Vagina (tissue), 2 donors: ENCODE results near the gene SLCO2B1. TPM values are rescaled to one million over a fixed set of nuclear protein-coding genes. Genes with fewer than 3 reads are reported as not detected.
A peak's percentile ranks its signal among the peaks of the same experiment; 100 is the strongest.

Experiments used
- DNase-seq, 2 donors: peaks; one replicate each; pipeline ENCODE4 v3.0.0-alpha.2; 2017; ENCODE audit errors: extremely low spot score in 2 of 2
- H3K27ac ChIP-seq: fragments of 200-600 bp; sonication (generic); one replicate; pipeline ENCODE4 v1.5.1; 2019
- H3K27me3 ChIP-seq: fragments of 200-600 bp; sonication (generic); one replicate; pipeline ENCODE4 v1.5.1; 2019
- H3K36me3 ChIP-seq, 2 donors: fragments of 200-600 bp; sonication (generic); one replicate each; pipeline ENCODE4 v1.5.1; 2017 to 2019
- H3K4me1 ChIP-seq: fragments of 200-600 bp; sonication (generic); one replicate; pipeline ENCODE4 v1.5.1; 2019
- H3K4me3 ChIP-seq, 2 donors: fragments of 200-600 bp; sonication (generic); 1 replicate in 1 of 2; 2 replicates in 1 of 2; pipeline ENCODE4 v1.5.1; 2016 to 2019
- H3K9me3 ChIP-seq: fragments of 200-600 bp; sonication (generic); one replicate; pipeline ENCODE4 v1.5.1; 2019
- POLR2A ChIP-seq, 2 donors: fragments of 450-650 bp; IDR thresholded peaks; one replicate each; pipeline ENCODE4 v1.6.1; 2017; ENCODE audit warnings: antibody characterized with exemption in 2 of 2, mild to moderate bottlenecking in 2 of 2, moderate library complexity in 2 of 2
- POLR2AphosphoS5 ChIP-seq, 2 donors: sonication (generic); formaldehyde crosslinking; IDR thresholded peaks; one replicate each; pipeline ENCODE4 v1.9.0; 2017; ENCODE audit warnings: antibody characterized with exemption in 2 of 2, mild to moderate bottlenecking in 2 of 2, low read depth in 1 of 2; ENCODE audit not compliant: insufficient read depth in 1 of 2
- intact Hi-C: fragments of 100-400 bp; cut with DNase I; formaldehyde crosslinking; loops from one replicate; pipeline ENCODE4 v1.15.1; 2023
- total RNA-seq: library from RNA; depleted of rRNA; stranded (reverse); fragments of >200 nt; gene quantifications from one replicate; pipeline ENCODE4 v1.2.3, GENCODE V29; 2016
- TF ChIP-seq, protein P1 (sequence below), 3 experiments: fragments of 450-650 bp in 2 of 3; fragments of 200-600 bp in 1 of 3; sonication (generic) in 1 of 3; IDR thresholded peaks; one replicate each; pipeline ENCODE4 v1.5.1; 2017 to 2019; ENCODE audit warnings: antibody characterized with exemption in 3 of 3, mild to moderate bottlenecking in 2 of 3, moderate library complexity in 2 of 3

SLCO2B1 gene
- total RNA-seq, 1 donor from 2014 or later, result 55.5 TPM

DNA sequence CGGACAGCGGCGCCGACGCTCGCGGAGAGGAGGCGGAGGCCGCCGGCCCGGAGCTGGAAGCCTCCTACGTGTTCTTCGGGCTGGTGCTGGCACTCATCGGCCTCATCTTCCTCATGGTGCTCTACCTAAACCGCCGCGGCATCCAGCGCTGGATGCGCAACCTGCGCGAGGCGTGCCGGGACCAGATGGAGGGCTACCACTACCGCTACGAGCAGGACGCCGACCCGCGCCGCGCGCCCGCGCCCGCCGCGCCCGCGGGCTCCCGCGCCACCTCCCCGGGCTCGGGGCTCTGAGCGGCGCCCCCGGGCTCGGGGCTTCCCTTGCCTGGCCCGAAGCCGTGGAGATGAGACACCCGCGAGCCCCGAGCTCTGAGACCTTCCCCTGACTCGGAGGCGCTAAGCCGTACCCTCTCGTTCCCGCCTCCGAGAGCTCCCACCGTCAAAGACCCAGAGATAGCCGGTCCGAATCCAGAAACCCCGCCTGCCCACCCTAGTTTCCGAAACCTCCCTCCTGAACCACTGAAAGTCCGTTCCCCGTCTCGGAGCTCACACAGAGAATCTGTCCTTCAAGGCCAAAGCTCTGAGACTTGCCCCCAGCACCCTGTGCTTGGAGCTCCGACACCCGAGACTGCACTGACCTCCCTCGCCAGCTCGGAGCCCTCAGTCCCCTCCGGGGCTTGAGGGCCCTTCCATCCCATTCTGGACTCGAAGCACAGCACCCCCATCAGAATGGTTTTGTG lies 91.2 kb downstream of the SLCO2B1 start:
- Histone ChIP-seq H3K36me3 (no peaks in the 10 kb centered on the region), H3K4me3 (peak overlapping the region; percentile 29 to 71), H3K27me3 (peaks cover 7% of the 10 kb centered on the region), H3K27ac (no peak overlapping the region), H3K4me1 (peaks cover 10% of the 10 kb centered on the region), H3K9me3 (no peaks in the 10 kb centered on the region)
- intact Hi-C loops, result loop anchor here (10.0 kb wide), 2 partner anchors 217 to 297 kb away; partner anchors contain the start of genes SPCS2 and XRRA1
- no peak for DNase-seq
- TF ChIP-seq POLR2A (IDR thresholded peaks at IDR 0.05) (no peak), POLR2AphosphoS5 (IDR thresholded peaks at IDR 0.05; ENCODE audit: insufficient read depth in 1 of 2, low read depth in 1 of 2) (no peak)
- TF ChIP-seq, protein P1, sequence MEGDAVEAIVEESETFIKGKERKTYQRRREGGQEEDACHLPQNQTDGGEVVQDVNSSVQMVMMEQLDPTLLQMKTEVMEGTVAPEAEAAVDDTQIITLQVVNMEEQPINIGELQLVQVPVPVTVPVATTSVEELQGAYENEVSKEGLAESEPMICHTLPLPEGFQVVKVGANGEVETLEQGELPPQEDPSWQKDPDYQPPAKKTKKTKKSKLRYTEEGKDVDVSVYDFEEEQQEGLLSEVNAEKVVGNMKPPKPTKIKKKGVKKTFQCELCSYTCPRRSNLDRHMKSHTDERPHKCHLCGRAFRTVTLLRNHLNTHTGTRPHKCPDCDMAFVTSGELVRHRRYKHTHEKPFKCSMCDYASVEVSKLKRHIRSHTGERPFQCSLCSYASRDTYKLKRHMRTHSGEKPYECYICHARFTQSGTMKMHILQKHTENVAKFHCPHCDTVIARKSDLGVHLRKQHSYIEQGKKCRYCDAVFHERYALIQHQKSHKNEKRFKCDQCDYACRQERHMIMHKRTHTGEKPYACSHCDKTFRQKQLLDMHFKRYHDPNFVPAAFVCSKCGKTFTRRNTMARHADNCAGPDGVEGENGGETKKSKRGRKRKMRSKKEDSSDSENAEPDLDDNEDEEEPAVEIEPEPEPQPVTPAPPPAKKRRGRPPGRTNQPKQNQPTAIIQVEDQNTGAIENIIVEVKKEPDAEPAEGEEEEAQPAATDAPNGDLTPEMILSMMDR (IDR thresholded peaks at IDR 0.05), result no peak

DNA sequence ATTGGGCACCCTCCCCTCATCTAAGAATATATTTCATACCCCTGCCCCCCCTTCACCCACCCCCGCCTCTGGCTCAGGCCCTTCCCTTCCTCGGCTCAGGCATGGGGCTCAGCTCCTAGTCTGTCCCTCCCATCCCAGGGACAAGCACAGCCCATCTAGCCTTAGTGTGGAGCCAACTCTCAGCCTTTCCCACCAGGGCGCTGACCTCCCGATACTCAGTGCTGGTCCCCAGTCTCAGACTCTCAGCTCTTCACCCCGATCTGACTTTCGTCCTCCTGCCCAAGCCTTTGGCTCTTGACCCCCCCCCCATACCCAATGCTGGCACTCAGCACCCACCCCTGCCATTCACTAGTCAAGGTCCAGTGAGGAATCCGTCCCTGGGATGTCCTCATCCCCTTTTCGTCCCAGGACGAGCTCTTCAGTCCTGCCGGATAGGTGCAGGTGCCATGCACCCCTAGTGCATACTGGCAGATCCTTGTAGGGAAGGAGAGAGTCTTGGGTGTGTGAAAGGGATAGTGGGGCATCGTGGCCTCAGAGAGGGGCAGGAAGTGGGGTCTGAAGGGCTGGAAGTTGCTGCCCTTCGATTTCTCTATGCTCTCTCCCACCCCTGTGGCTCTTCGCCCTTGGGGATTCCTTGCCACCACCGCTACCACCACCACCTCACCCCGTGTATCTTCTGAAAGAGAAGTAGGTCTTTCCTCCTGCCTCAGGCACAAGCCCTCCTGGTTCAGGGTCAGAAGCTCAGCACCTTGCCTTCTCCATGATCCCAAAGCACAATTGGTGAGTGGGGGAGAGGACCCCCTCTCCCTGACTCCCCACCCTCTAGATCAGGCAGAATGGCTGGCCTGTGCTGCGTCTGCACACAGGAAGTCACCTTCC lies 92.1 kb downstream of the SLCO2B1 start:
- DNase-seq, result no peak
- no peak overlapping the region for H3K27ac ChIP-seq
- no peak for TF ChIP-seq POLR2A (IDR thresholded peaks at IDR 0.05)
- TF ChIP-seq, protein P1 (IDR thresholded peaks at IDR 0.05), result no peak
- TF ChIP-seq POLR2AphosphoS5 (IDR thresholded peaks at IDR 0.05; ENCODE audit: insufficient read depth in 1 of 2, low read depth in 1 of 2), result no peak
- H3K4me1 ChIP-seq, result peaks cover 10% of the 10 kb centered on the region
- H3K27me3 ChIP-seq, result peaks cover 7% of the 10 kb centered on the region
- H3K9me3 ChIP-seq, result no peaks in the 10 kb centered on the region
- H3K4me3 ChIP-seq, result no peak overlapping the region
- intact Hi-C loops, result loop anchor here (10.0 kb wide), 2 partner anchors 218 to 298 kb away; partner anchors contain the start of genes SPCS2 and XRRA1
- no peaks in the 10 kb centered on the region for H3K36me3 ChIP-seq

DNA sequence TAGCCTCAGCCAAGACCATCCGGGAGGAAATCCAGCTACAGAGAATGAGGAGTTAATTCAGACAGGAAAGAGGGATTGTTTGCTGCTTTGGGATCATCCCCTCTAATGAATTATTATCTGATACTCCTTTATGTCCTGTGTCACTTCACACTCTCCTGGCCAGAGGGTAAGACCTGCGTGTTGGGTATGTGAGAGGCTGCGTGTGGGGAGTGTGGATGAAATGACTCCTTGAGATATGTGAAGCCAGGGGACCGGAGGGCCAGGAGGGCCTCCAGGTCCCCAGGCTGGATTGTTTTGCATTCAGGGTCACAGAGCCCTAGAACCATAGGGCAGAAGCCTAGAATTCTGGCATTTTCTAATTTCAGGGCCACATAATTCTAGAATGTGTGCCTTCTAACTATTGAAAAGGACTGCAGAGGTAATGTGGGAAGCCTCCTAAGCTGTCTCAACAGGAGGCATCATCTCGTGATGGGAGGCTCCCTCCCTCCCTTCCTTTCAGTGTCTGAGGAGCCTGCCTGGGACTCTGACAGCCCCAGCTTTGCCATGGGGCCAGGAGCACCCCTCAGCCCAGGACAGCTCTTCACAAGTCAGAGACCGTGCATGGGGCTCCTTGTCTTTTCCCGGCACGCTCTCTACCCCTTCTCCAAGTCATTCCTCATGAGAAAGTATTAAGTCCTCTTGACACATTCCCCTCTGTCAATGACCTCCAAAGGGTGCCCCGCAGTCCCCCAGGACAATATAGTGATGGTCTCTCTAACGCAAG lies 93.3 kb downstream of the SLCO2B1 start:
- Histone ChIP-seq H3K27ac (no peak overlapping the region), H3K4me3 (no peak overlapping the region), H3K36me3 (no peaks in the 10 kb centered on the region), H3K4me1 (peaks cover 10% of the 10 kb centered on the region), H3K27me3 (peaks cover 7% of the 10 kb centered on the region), H3K9me3 (no peaks in the 10 kb centered on the region)
- TF ChIP-seq, protein P1 (IDR thresholded peaks at IDR 0.05), result no peak
- TF ChIP-seq POLR2AphosphoS5 (IDR thresholded peaks at IDR 0.05; ENCODE audit: insufficient read depth in 1 of 2, low read depth in 1 of 2) (no peak), POLR2A (IDR thresholded peaks at IDR 0.05) (no peak)
- intact Hi-C loops, result loop anchor here (2.0 to 10.0 kb wide), 3 partner anchors 99 to 299 kb away; partner anchors contain the start of genes SPCS2 and XRRA1
- DNase-seq, result no peak

DNA sequence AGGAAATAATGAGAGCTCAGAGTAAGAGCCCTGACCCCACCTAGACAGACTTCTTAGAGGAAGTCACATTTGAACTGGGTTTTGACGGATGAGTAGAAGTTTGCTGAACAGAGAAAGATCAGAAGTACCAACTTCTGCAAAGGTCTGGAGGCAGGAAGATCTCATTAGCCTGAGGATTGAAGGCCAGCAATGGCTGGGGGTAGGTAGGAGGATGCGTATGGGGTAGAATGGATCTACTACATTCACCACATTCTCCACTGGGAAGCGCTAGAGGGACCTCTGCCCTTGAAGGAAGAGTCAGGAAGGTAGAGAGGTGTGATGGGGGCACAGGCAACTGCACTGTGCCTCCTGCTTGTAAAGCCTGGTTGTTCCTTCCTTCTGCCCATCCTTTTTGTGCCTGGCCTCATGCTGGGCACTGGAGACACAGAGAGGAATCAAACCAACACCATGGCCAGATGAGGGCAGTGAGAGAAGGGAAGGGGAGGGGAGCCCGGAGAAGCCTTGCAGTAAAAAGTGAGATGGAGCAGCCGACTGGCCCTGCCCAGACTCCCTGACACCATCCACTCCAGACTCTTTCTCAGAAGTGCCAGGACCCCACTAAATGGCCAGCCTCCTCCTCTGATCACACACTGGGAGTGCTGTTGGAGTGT lies 94.6 kb downstream of the SLCO2B1 start:
- Histone ChIP-seq H3K4me1 (peaks cover 8% of the 10 kb centered on the region), H3K4me3 (no peak overlapping the region), H3K9me3 (no peaks in the 10 kb centered on the region), H3K27ac (no peak overlapping the region), H3K27me3 (peaks cover 7% of the 10 kb centered on the region), H3K36me3 (no peaks in the 10 kb centered on the region)
- intact Hi-C loops, result loop anchor here (2.0 to 10.0 kb wide), 3 partner anchors 101 to 301 kb away; partner anchors contain the start of genes SPCS2 and XRRA1
- no peak for DNase-seq
- TF ChIP-seq, protein P1 (IDR thresholded peaks at IDR 0.05), result no peak
- TF ChIP-seq POLR2A (IDR thresholded peaks at IDR 0.05) (no peak), POLR2AphosphoS5 (IDR thresholded peaks at IDR 0.05; ENCODE audit: insufficient read depth in 1 of 2, low read depth in 1 of 2) (no peak)
